Dendritic cell treated with granulocyte-macrophage colony-stimulating factor and Interleukin-4, amounts not matched to agents 40 ng/mL and 50 ng/mL, for 4 days (primary cell): ENCODE results near the gene MCU.
"Not testable (repeated sequence)": the region's sequence is repeated elsewhere in the genome, so short reads cannot be mapped to it uniquely, and the experiment has no call there.

ENCODE experiments used
- H3K27ac Mint-ChIP-seq: one replicate; pipeline ENCODE4 v1.8.0; 2022; ENCODE audit warnings: mild to moderate bottlenecking, mixed read lengths
- H3K27me3 Mint-ChIP-seq: one replicate; pipeline ENCODE4 v1.8.0; 2022; ENCODE audit warnings: mild to moderate bottlenecking, mixed read lengths
- H3K36me3 Mint-ChIP-seq: one replicate; pipeline ENCODE4 v1.8.0; 2022; ENCODE audit warnings: low read depth, mixed read lengths
- H3K4me1 Mint-ChIP-seq: one replicate; pipeline ENCODE4 v1.8.0; 2022; ENCODE audit warnings: low read depth, mixed read lengths
- H3K4me3 Mint-ChIP-seq: one replicate; pipeline ENCODE4 v1.8.0; 2022; ENCODE audit warnings: mild to moderate bottlenecking, moderate library complexity, mixed read lengths
- H3K9me3 Mint-ChIP-seq: one replicate; pipeline ENCODE4 v1.8.0; 2022; ENCODE audit warnings: mixed read lengths
- intact Hi-C: fragments of 100-400 bp; cut with micrococcal nuclease; formaldehyde crosslinking; loops from one replicate; pipeline ENCODE4 v1.15.0; 2022

MCU gene

DNA sequence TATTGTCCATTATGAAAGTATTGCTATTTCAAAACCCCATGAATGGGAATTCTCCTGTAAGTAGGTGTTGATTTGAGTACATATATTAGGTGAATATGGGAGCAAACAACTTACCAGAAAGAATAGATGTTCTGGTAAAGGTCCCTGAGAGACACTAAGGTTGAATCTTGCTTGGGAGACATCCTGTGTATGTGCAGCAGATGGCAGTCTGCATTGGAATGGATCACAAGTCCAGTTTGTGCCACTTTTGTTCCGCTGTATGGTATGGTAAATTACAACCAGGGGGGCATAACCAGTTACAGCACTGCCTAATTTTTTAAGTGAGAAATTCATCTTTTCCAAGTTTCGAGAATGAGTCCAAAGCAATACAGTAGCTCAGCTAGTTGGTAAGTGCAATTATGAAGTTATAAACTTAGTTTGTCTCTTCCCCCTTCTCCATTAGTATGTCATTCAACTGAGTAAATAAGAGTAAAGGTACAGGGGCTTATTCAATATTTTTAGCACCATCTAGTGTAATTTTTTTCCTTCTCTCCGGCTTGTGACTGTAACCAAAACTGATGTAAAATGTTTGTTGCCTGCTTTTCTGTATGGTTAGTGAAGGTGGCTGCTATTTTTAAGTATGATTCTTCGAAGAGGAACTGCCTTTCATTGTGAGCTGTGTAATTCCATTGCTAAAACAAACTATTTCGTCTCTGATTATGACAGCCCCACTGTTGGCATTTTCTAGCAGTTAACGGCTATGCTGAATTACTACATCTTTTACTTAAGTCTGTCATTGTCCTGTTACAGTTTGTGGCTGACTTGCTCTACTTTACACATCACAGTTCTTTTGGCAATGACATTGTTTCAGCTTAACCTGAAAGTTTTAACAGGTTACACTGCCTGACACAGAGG is 2.8 kb downstream of the MCU start:
- no peaks in the 10 kb centered on the region for H3K36me3 Mint-ChIP-seq
- no peak overlapping the region for H3K27ac Mint-ChIP-seq
- intact Hi-C loops, result loop anchor here (10.0 kb wide), 1 partner anchor 330 kb away; no protein-coding TSS in a partner anchor
- H3K4me3 Mint-ChIP-seq, result no peak overlapping the region
- H3K9me3 Mint-ChIP-seq, result no peaks in the 10 kb centered on the region
- H3K4me1 Mint-ChIP-seq, result peaks cover 23% of the 10 kb centered on the region
- H3K27me3 Mint-ChIP-seq, result no peaks in the 10 kb centered on the region

DNA sequence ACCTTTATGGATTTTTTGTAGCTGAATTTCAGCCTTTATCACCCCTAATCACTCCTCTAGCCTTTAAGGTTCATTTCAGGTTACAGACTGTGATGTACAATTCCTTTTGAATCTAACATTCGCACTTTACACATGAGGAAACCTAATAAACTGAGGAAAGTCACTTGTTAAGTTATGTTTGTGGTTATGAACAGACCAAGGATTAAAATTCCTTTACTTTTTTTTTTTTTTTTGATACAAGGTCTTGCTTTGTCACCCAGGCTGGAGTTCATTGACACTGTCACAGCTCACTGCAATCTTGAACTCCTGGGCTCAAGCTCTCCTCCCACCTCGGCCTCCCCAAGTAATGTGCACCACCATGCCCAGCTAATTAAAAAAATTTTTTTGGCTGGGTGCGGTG is 3.6 kb downstream of the MCU start:
- Mint-ChIP-seq H3K27ac (no peak overlapping the region), H3K9me3 (no peaks in the 10 kb centered on the region), H3K4me1 (peaks cover 23% of the 10 kb centered on the region), H3K4me3 (no peak overlapping the region), H3K27me3 (no peaks in the 10 kb centered on the region), H3K36me3 (no peaks in the 10 kb centered on the region)
- intact Hi-C loops, result loop anchor here (10.0 kb wide), 1 partner anchor 331 kb away; no protein-coding TSS in a partner anchor

DNA sequence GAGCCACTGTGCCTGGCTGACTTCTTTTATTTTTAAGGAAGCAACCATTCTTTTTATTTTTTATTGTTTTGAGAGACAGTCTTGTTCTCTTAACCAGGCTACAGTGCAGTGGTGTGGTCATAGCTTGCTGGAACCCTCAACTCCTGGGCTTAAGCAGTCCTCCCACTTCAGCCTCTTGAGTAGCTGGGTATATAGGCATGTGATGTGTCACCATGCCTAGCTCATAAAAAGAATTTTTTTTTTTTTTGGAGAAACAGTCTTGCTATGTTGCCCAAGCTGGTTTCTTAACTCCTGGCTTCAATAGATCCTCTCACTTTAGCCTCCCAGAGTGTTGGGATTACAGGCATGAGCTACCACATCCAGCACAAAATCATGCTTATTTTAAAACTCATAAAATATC is 5.8 kb downstream of the MCU start:
- Mint-ChIP-seq H3K4me3 (no peak overlapping the region), H3K36me3 (no peaks in the 10 kb centered on the region), H3K9me3 (no peaks in the 10 kb centered on the region), H3K4me1 (peaks cover 21% of the 10 kb centered on the region), H3K27me3 (no peaks in the 10 kb centered on the region), H3K27ac (no peak overlapping the region)
- intact Hi-C loops, result loop anchor here (10.0 kb wide), 1 partner anchor 333 kb away; no protein-coding TSS in a partner anchor

DNA sequence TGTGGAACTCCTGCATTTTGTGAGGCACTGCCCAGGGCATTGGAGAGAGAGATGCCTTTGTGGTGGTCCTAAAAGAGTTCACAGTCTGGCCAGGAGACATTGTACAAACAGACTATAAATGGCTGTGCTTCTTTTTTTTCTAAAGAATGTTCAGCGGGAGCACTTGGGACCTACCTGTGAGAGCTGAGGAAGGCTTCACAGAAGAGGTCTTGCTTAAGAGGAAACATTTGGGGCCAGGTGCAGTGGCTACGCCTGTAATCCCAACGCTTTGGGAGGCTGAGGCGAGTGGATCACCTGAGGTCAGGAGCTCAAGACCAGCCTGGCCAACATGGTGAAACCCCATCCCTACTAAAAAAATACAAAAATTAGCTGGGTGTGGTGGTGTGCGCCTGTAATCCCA is 10.5 kb downstream of the MCU start:
- H3K4me3 Mint-ChIP-seq, H3K4me1 Mint-ChIP-seq, H3K36me3 Mint-ChIP-seq, H3K27ac Mint-ChIP-seq, intact Hi-C loops, H3K27me3 Mint-ChIP-seq, H3K9me3 Mint-ChIP-seq: not testable (repeated sequence)

DNA sequence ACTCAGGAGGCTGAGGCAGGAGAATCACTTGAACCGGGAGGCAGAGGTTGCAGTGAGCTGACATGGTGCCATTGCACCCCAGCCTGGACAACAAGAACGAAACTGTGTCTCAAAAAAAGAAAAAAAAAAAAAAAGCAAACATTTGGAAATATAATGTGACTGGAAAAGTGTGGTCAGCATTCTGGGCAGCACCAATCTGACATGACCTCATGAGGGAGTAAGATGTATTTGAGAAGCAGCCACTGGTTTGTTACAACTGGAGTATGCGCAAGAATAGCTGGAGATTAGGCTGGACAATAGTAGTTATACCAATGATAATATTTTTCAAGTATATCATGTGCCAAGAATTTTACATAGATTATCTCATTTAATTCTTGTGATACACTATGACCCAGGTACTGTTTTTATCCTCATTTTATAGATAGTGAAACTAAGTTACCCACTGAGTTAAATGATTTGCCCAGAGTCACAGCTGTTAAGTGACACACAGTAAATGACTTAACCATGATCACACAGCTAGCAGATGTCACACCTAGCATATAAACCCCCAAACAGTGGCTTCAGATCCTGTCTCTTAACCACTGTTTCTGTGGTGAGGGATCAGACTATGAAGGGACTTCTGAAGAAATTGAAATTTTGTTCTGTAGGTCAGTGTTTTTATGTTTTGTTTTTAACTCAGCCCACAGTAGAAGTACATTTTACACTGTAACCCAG is 11.1 kb downstream of the MCU start:
- H3K4me3 Mint-ChIP-seq, result no peak overlapping the region
- intact Hi-C loops, result no loop called here
- H3K9me3 Mint-ChIP-seq, result no peaks in the 10 kb centered on the region
- no peak overlapping the region for H3K27ac Mint-ChIP-seq
- H3K4me1 Mint-ChIP-seq, result peaks cover 2% of the 10 kb centered on the region
- no peaks in the 10 kb centered on the region for H3K36me3 Mint-ChIP-seq
- H3K27me3 Mint-ChIP-seq, result no peaks in the 10 kb centered on the region

DNA sequence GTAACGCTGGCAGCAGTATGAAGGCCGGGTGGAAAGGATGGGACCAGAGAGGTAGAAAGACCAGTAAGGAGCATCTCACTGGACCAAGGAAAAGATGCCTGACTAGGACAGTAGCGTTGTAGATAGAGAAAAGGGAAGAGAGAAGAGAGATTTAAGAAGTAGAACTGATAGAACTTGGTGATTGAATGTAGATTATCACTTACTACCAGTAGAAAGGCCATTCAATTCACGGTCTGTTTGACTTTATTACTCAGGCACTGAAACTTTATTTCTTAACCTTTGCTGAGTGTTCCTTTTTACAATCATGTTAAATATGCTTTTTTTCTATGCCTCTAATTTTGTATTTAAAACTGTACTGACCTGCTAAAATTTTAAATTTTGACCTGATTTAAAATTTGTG is 12.2 kb downstream of the MCU start:
- Mint-ChIP-seq H3K36me3 (no peaks in the 10 kb centered on the region), H3K27ac (no peak overlapping the region), H3K27me3 (no peaks in the 10 kb centered on the region), H3K9me3 (no peaks in the 10 kb centered on the region), H3K4me3 (no peak overlapping the region), H3K4me1 (peaks cover 5% of the 10 kb centered on the region)
- intact Hi-C loops, result no loop called here

DNA sequence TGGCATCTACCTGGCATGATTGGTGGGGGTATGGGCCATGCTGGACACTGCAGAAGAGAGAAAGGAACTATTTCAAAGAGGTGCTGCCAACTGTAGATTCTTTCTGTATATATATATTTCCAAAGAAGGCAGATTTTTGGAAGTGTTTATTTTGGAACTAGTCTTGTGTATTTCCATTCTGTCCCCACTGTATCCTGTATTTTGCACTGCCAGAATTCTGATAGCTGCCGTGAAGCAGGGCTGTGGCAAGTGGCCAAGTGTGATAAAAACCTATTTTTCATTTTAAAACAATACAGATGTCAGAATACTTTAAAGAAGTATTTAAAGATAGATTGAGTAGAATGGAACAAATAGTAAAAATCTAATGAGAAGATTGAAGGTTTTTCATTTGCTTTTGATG is 17.1 kb downstream of the MCU start:
- Mint-ChIP-seq H3K4me1 (peaks cover 5% of the 10 kb centered on the region), H3K27me3 (no peaks in the 10 kb centered on the region), H3K27ac (no peak overlapping the region), H3K9me3 (no peaks in the 10 kb centered on the region), H3K4me3 (no peak overlapping the region), H3K36me3 (no peaks in the 10 kb centered on the region)
- intact Hi-C loops, result no loop called here

DNA sequence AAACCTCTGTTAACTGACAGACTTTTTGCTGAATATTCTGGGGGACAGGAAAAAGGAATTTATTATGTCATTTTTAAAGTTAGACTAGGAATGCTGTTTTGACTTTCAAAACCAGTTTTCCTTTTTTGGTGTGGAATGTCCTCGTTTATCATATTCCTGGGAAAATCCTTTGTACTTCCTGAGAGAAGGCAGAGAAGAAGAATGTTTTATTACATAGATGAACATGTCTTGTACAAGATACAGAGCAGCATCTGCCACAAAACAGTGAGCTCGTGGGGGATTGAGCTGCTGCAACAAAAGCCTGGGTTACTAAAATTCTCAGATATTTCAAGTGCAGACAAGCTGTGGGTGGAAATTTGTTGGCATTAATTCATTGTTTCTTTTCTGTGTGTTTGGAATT is 20.2 kb downstream of the MCU start:
- Mint-ChIP-seq H3K4me1 (peaks cover 5% of the 10 kb centered on the region), H3K9me3 (no peaks in the 10 kb centered on the region), H3K27me3 (no peaks in the 10 kb centered on the region), H3K36me3 (peaks cover 16% of the 10 kb centered on the region), H3K27ac (no peak overlapping the region), H3K4me3 (no peak overlapping the region)
- intact Hi-C loops, result no loop called here

DNA sequence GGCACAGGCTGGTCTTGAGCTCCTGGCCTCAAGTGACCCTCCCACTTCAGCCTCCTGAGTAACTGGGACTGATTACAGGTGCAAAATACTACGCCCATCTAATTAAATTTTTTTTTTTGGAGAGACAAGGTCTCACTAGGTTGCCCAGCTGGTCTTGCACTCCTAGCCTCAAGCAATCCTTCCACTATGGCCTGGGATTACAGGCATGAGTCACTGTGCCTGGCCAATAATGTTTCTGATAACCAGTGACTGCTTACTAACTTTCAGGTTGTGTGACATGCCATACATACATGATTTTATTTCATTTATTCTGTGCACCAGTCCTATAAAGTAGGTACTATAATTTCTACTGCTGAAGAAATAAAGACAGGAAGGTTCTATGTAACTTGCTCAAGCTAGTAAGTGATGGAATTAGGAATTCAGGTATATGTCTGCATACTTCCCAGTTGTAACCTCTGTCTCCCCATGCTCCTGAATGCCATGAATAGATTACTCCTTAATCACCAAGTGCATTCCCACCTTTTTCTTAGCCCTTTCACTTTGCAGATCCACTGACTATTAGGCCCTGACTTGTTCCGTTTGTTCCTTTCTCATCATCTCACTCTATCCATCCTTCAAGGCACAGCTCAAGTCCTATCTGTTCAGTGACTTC is 28.1 kb downstream of the MCU start:
- H3K9me3 Mint-ChIP-seq, result no peaks in the 10 kb centered on the region
- H3K27ac Mint-ChIP-seq, result no peak overlapping the region
- H3K4me1 Mint-ChIP-seq, result peaks cover 6% of the 10 kb centered on the region
- H3K36me3 Mint-ChIP-seq, result peaks cover 20% of the 10 kb centered on the region
- intact Hi-C loops, result no loop called here
- no peak overlapping the region for H3K4me3 Mint-ChIP-seq
- H3K27me3 Mint-ChIP-seq, result no peaks in the 10 kb centered on the region

DNA sequence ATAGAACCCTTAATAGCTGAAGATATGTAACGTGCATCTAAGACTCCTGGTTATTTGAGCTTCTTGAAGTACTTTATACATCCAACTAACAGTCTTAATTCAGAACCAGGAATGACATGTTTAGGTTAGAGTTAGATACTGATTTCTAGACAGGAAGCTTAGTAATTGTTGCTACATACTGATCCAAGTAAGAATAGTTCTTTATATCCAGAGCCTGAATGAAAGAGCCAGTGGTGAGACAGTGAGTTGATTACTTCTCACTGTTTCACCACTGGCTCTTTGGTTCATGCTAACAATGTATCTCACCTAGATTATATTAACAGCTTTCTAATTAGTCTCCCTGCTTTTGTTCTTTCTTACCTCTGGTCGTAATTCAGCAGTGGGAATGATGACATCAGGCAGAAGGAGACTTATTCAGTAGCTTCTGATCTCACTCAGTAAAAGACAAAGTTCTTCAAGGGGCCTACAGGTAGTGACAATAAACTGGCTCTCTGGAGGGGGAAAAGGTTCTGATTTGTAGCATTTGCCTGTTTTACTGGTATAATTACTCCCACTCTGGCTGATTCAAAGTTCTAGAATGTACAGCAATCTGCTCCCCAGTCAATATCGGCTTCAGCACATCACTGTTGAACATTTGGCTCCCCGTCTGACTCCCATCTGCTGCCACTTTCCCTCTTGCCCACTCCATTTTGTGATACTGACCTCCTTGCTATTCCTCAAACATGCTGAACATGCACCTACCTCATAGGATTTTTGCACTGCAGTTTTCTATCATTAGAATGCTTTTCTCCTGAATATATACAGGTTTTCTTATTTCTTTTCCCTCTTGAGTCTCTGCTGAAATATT is 29.1 kb downstream of the MCU start:
- no peak overlapping the region for H3K27ac Mint-ChIP-seq
- H3K4me3 Mint-ChIP-seq, result no peak overlapping the region
- no peaks in the 10 kb centered on the region for H3K9me3 Mint-ChIP-seq
- H3K36me3 Mint-ChIP-seq, result peaks cover 14% of the 10 kb centered on the region
- H3K27me3 Mint-ChIP-seq, result no peaks in the 10 kb centered on the region
- intact Hi-C loops, result no loop called here
- H3K4me1 Mint-ChIP-seq, result peaks cover 6% of the 10 kb centered on the region

DNA sequence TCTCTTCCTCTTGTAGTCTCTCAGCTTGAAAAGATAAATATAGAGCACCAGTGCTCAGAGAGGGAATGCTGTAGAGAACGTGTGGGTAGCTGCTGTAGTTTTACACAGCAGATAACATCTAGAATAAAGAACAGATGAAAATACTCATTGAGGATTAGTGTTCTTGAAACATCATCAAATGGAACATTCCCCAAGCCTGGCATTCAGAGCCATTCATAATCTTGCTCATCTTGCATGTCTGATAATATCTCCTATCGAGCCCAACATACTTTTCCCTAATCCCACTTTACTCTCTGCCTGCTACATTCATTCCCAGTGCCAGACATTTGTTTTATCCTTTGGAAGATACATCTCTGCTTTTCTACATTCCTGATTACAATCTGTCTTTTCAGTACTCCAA is 35.2 kb downstream of the MCU start:
- Mint-ChIP-seq H3K4me1 (peaks cover 8% of the 10 kb centered on the region), H3K27me3 (no peaks in the 10 kb centered on the region), H3K4me3 (no peak overlapping the region), H3K9me3 (no peaks in the 10 kb centered on the region), H3K36me3 (peaks cover 7% of the 10 kb centered on the region), H3K27ac (no peak overlapping the region)
- intact Hi-C loops, result no loop called here

DNA sequence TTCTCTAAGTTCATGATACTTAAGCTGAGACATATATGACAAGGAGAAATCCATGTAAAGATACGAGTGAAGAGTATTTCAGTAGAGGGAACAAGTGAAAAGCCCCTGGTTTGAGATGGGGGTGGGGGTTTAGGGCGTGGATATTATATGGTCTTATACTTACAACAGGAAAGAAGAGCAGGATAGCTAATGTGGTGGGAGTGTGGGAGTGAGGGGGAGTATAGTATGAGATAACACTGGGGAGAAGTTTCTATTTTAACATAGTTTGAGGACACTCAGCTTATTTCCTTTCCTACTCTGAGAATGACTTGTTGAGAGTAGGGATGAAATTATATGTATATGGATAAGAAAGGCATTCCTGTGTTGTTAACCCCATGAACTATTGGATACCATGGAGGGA is 36.5 kb downstream of the MCU start:
- Mint-ChIP-seq H3K27ac (no peak overlapping the region), H3K4me3 (no peak overlapping the region)

DNA sequence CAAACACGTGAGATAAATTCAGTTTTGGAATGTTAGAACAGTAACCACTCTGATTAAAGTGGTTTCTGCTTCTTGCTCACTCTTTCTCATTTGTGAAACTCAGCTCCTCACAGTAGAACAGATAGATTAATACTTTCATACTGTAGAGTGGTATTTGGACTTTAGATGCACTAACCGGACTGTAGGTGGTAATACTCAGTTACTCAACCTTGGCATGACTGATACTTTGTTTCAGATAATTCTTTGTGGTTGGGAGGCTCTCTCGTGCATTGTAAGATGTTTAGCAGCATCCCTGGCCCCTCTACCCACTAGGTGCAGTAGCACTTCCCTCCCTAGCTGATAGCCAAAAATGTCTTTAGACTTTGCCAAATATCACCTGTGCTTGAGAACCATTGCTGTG is 37.6 kb downstream of the MCU start:
- intact Hi-C loops, result no loop called here
- Mint-ChIP-seq H3K4me3 (no peak overlapping the region), H3K36me3 (peaks cover 7% of the 10 kb centered on the region), H3K27me3 (no peaks in the 10 kb centered on the region), H3K4me1 (peaks cover 8% of the 10 kb centered on the region), H3K27ac (no peak overlapping the region), H3K9me3 (no peaks in the 10 kb centered on the region)

More for the DNA sequence above, 36.5 kb downstream of the MCU start:
- H3K9me3 Mint-ChIP-seq, result no peaks in the 10 kb centered on the region
- intact Hi-C loops, result no loop called here
- H3K36me3 Mint-ChIP-seq, result peaks cover 7% of the 10 kb centered on the region
- H3K27me3 Mint-ChIP-seq, result no peaks in the 10 kb centered on the region
- peaks cover 8% of the 10 kb centered on the region for H3K4me1 Mint-ChIP-seq
